Naive thymus-derived CD4-positive, alpha-beta T cell (primary cell): ENCODE measurements around the gene EPHA8. TPM values are rescaled to one million over a fixed set of nuclear protein-coding genes. Genes with fewer than 3 reads are reported as not detected.
A peak's percentile ranks its signal among the peaks of the same experiment; 100 is the strongest.

Source experiments
- ATAC-seq: fragments of 150-1000 bp; cut with Tn5 transposase; 2 replicates; pipeline ENCODE4 v1.10.0; 2021; ENCODE audit warnings: mild to moderate bottlenecking, moderate library complexity
- CTCF ChIA-PET: fragments of 350-600 bp; sonication (Branson Sonifier 250); formaldehyde crosslinking; loops from one replicate; lab custom pipeline; 2021; ENCODE audit warnings: antibody characterized with exemption; lab: Charles Lee
- POLR2A ChIA-PET: fragments of 350-600 bp; sonication (Branson Sonifier 250); formaldehyde crosslinking; loops from one replicate; lab custom pipeline; 2021; ENCODE audit warnings: antibody characterized with exemption, inconsistent platforms; lab: Charles Lee
- DNase-seq, 9 donors: peaks; one replicate each; pipeline versions ENCODE4 v3.0.0 to v3.0.0-alpha.2; 2020 to 2022; ENCODE audit warnings: mixed read lengths in 1 of 9
- H3K27ac ChIP-seq: one replicate; pipeline ENCODE4 v1.7.0; 2013; ENCODE audit warnings: mild to moderate bottlenecking, low read depth, low read length, moderate library complexity
- H3K27me3 ChIP-seq, 2 donors: one replicate each; pipeline ENCODE4 v1.7.0; 2013; ENCODE audit warnings: low read length in 2 of 2, mild to moderate bottlenecking in 2 of 2, moderate library complexity in 2 of 2; ENCODE audit not compliant: control insufficient read depth in 2 of 2, insufficient read depth in 2 of 2
- H3K36me3 ChIP-seq, 3 experiments: 1 replicate in 2 of 3; 2 replicates in 1 of 3; pipeline ENCODE4 v1.7.0; 2013; ENCODE audit warnings: low read length in 3 of 3, mild to moderate bottlenecking in 3 of 3, moderate library complexity in 1 of 3; ENCODE audit not compliant: insufficient read depth in 3 of 3, control insufficient read depth in 2 of 3
- H3K4me1 ChIP-seq, 2 donors: one replicate each; pipeline ENCODE4 v1.7.0; 2013; ENCODE audit warnings: low read length in 2 of 2, mild to moderate bottlenecking in 2 of 2, moderate library complexity in 1 of 2; ENCODE audit not compliant: control insufficient read depth in 2 of 2, insufficient read depth in 2 of 2
- H3K4me3 ChIP-seq: 2 replicates; pipeline ENCODE4 v1.7.0; 2013; ENCODE audit warnings: mild to moderate bottlenecking, low read length
- H3K9me3 ChIP-seq, 3 experiments: 1 replicate in 2 of 3; 2 replicates in 1 of 3; pipeline ENCODE4 v1.7.0; 2013; ENCODE audit warnings: low read length in 3 of 3; ENCODE audit not compliant: control insufficient read depth in 2 of 3
- H3K27ac Mint-ChIP-seq, 9 donors: one replicate each; pipeline ENCODE4 v1.8.0; 2020 to 2022; ENCODE audit warnings: mixed read lengths in 9 of 9, mild to moderate bottlenecking in 8 of 9, moderate library complexity in 5 of 9, inconsistent platforms in 2 of 9
- H3K27me3 Mint-ChIP-seq, 5 donors: one replicate each; pipeline ENCODE4 v1.8.0; 2021 to 2022; ENCODE audit warnings: mixed read lengths in 5 of 5, mild to moderate bottlenecking in 1 of 5
- H3K36me3 Mint-ChIP-seq, 5 donors: one replicate each; pipeline ENCODE4 v1.8.0; 2020 to 2022; ENCODE audit warnings: mixed read lengths in 5 of 5, mild to moderate bottlenecking in 3 of 5, inconsistent platforms in 1 of 5
- H3K4me1 Mint-ChIP-seq, 7 donors: one replicate each; pipeline ENCODE4 v1.8.0; 2020 to 2022; ENCODE audit warnings: mixed read lengths in 7 of 7, mild to moderate bottlenecking in 3 of 7, inconsistent platforms in 1 of 7
- H3K4me3 Mint-ChIP-seq, 10 donors: one replicate each; pipeline ENCODE4 v1.8.0; 2020 to 2022; ENCODE audit warnings: mild to moderate bottlenecking in 10 of 10, mixed read lengths in 10 of 10, moderate library complexity in 6 of 10, inconsistent platforms in 2 of 10
- H3K9me3 Mint-ChIP-seq, 11 donors: one replicate each; pipeline ENCODE4 v1.8.0; 2020 to 2022; ENCODE audit warnings: mixed read lengths in 11 of 11, mild to moderate bottlenecking in 4 of 11, inconsistent platforms in 1 of 11, moderate library complexity in 1 of 11
- intact Hi-C, 2 donors: fragments of 100-400 bp; cut with micrococcal nuclease; formaldehyde crosslinking; loops; one replicate each; pipeline ENCODE4 v1.15.1; 2023
- polyA plus RNA-seq, 2 donors: library from polyadenylated mRNA; unstranded; fragments of 300-500 nt; fragmentation: Illumina TruSeq; gene quantifications; one replicate each; pipeline ENCODE4 v1.2.3, GENCODE V29; 2021
- total RNA-seq, 6 experiments: library from RNA in 5 of 6; stranded (reverse) in 5 of 6; gene quantifications; 1 replicate in 5 of 6; 2 replicates in 1 of 6; pipeline ENCODE4 v1.2.3 and lab custom pipeline; 2021 to 2026

Gene EPHA8
- total and polyA plus RNA-seq, 7 experiments from 2014 or later, result not detected

- ChIA-PET POLR2A (no interaction called here), CTCF (no interaction called here)
- Histone ChIP-seq H3K27ac (no peak overlapping the region), H3K27me3 (no peaks in the 10 kb centered on the region), H3K9me3 (no peaks in the 10 kb centered on the region), H3K4me3 (no peak overlapping the region), H3K4me1 (no peaks in the 10 kb centered on the region), H3K36me3 (no peaks in the 10 kb centered on the region)
- intact Hi-C loops, result no loop called here
- DNase-seq, result no peak
- peaks cover 0 to 23% (median 0%) of the 10 kb centered on the region in 11 donors for H3K9me3 Mint-ChIP-seq
- no peak for ATAC-seq
- H3K27me3 Mint-ChIP-seq, result peaks cover 0 to 14% (median 8%) of the 10 kb centered on the region in 5 donors
- no peak overlapping the region for H3K27ac Mint-ChIP-seq
- no peak overlapping the region for H3K4me3 Mint-ChIP-seq
- H3K36me3 Mint-ChIP-seq, result peaks cover 0 to 5% (median 0%) of the 10 kb centered on the region in 5 donors
- H3K4me1 Mint-ChIP-seq, result no peaks in the 10 kb centered on the region
These were observed 13.3 kb downstream of the EPHA8 start for GRCh38 chr1:22576617-22577016.

GRCh38 chr1:22578732-22579361 lies 15.6 kb downstream of the EPHA8 start:
- no peaks in the 10 kb centered on the region for H3K36me3 ChIP-seq
- no peak overlapping the region for H3K4me3 ChIP-seq
- no peaks in the 10 kb centered on the region for H3K9me3 ChIP-seq
- DNase-seq (no peak), ATAC-seq (no peak)
- peaks cover 0 to 5% (median 0%) of the 10 kb centered on the region in 5 donors for H3K36me3 Mint-ChIP-seq
- H3K9me3 Mint-ChIP-seq, result peaks cover 0 to 23% (median 0%) of the 10 kb centered on the region in 11 donors
- CTCF ChIA-PET, result no interaction called here
- no peak overlapping the region for H3K27ac ChIP-seq
- H3K4me1 ChIP-seq, result no peaks in the 10 kb centered on the region
- H3K27me3 Mint-ChIP-seq, result peaks cover 0 to 7% (median 5%) of the 10 kb centered on the region in 5 donors
- H3K4me3 Mint-ChIP-seq, result no peak overlapping the region
- H3K27me3 ChIP-seq, result no peaks in the 10 kb centered on the region
- H3K4me1 Mint-ChIP-seq, result no peaks in the 10 kb centered on the region
- intact Hi-C loops, result no loop called here
- H3K27ac Mint-ChIP-seq, result peak overlapping the region in 1 of 9 donors; percentile 70
- POLR2A ChIA-PET, result no interaction called here

- H3K4me3 Mint-ChIP-seq, result no peak overlapping the region
- H3K27me3 ChIP-seq, result no peaks in the 10 kb centered on the region
- no peaks in the 10 kb centered on the region for H3K9me3 ChIP-seq
- H3K4me3 ChIP-seq, result no peak overlapping the region
- ChIA-PET CTCF (no interaction called here), POLR2A (no interaction called here)
- H3K4me1 Mint-ChIP-seq, result no peaks in the 10 kb centered on the region
- H3K27ac ChIP-seq, result no peak overlapping the region
- DNase-seq, result no peak
- no peak for ATAC-seq
- intact Hi-C loops, result no loop called here
- no peak overlapping the region for H3K27ac Mint-ChIP-seq
- peaks cover 0 to 23% (median 0%) of the 10 kb centered on the region in 11 donors for H3K9me3 Mint-ChIP-seq
- H3K4me1 ChIP-seq, result no peaks in the 10 kb centered on the region
- no peaks in the 10 kb centered on the region for H3K36me3 ChIP-seq
- H3K36me3 Mint-ChIP-seq, result peaks cover 0 to 5% (median 0%) of the 10 kb centered on the region in 5 donors
- peaks cover 0 to 4% (median 0%) of the 10 kb centered on the region in 5 donors for H3K27me3 Mint-ChIP-seq
These were observed 16.4 kb downstream of the EPHA8 start for GRCh38 chr1:22579541-22580155.

GRCh38 chr1:22582661-22583635 lies 19.7 kb downstream of the EPHA8 start:
- no peaks in the 10 kb centered on the region for H3K9me3 ChIP-seq
- POLR2A ChIA-PET, result no interaction called here
- Mint-ChIP-seq H3K36me3 (peaks cover 0 to 5% (median 0%) of the 10 kb centered on the region in 5 donors), H3K9me3 (peaks cover 0 to 17% (median 0%) of the 10 kb centered on the region in 11 donors), H3K27ac (no peak overlapping the region), H3K4me1 (no peaks in the 10 kb centered on the region), H3K4me3 (no peak overlapping the region), H3K27me3 (peaks cover 0 to 5% (median 0%) of the 10 kb centered on the region in 5 donors)
- CTCF ChIA-PET, result interaction anchor here (0.6 kb wide), 1 partner anchor 478 kb away, joined by 3 read pairs; no protein-coding TSS in a partner anchor
- no peak overlapping the region for H3K4me3 ChIP-seq
- intact Hi-C loops, result no loop called here
- DNase-seq, result no peak
- H3K27me3 ChIP-seq, result no peaks in the 10 kb centered on the region
- H3K36me3 ChIP-seq, result no peaks in the 10 kb centered on the region
- no peak for ATAC-seq
- no peaks in the 10 kb centered on the region for H3K4me1 ChIP-seq
- no peak overlapping the region for H3K27ac ChIP-seq

- Mint-ChIP-seq H3K36me3 (no peaks in the 10 kb centered on the region), H3K4me1 (no peaks in the 10 kb centered on the region), H3K27me3 (peaks cover 0 to 5% (median 0%) of the 10 kb centered on the region in 5 donors), H3K27ac (no peak overlapping the region), H3K9me3 (peaks cover 0 to 5% (median 0%) of the 10 kb centered on the region in 11 donors), H3K4me3 (no peak overlapping the region)
- CTCF ChIA-PET, result no interaction called here
- Histone ChIP-seq H3K27me3 (no peaks in the 10 kb centered on the region), H3K4me3 (no peak overlapping the region), H3K9me3 (no peaks in the 10 kb centered on the region), H3K27ac (no peak overlapping the region), H3K4me1 (no peaks in the 10 kb centered on the region), H3K36me3 (no peaks in the 10 kb centered on the region)
- intact Hi-C loops, result no loop called here
- DNase-seq, result no peak
- no peak for ATAC-seq
- POLR2A ChIA-PET, result no interaction called here
These were observed 20.8 kb downstream of the EPHA8 start for GRCh38 chr1:22584001-22584562.

- intact Hi-C loops, result no loop called here
- no peaks in the 10 kb centered on the region for H3K9me3 ChIP-seq
- no peaks in the 10 kb centered on the region for H3K4me1 ChIP-seq
- no peaks in the 10 kb centered on the region for H3K27me3 ChIP-seq
- no peak overlapping the region for H3K27ac ChIP-seq
- H3K4me1 Mint-ChIP-seq, result no peaks in the 10 kb centered on the region
- ChIA-PET CTCF (no interaction called here), POLR2A (no interaction called here)
- H3K36me3 Mint-ChIP-seq, result no peaks in the 10 kb centered on the region
- H3K9me3 Mint-ChIP-seq, result peaks cover 0 to 2% (median 0%) of the 10 kb centered on the region in 11 donors
- peaks cover 0 to 8% (median 0%) of the 10 kb centered on the region in 5 donors for H3K27me3 Mint-ChIP-seq
- DNase-seq (no peak), ATAC-seq (no peak)
- H3K4me3 Mint-ChIP-seq, result no peak overlapping the region
- H3K27ac Mint-ChIP-seq, result no peak overlapping the region
- no peak overlapping the region for H3K4me3 ChIP-seq
- no peaks in the 10 kb centered on the region for H3K36me3 ChIP-seq
These were observed 21.7 kb downstream of the EPHA8 start for GRCh38 chr1:22584970-22585369.
